Stomach (tissue), 4 donors: ENCODE measurements around the gene ZFP42.

Experiments used
- CTCF ChIP-seq, 7 experiments: fragments of 450-650 bp in 4 of 7; fragments of 200-600 bp in 3 of 7; sonication (generic) in 3 of 7; IDR thresholded peaks; one replicate each; pipeline ENCODE4 v1.5.1; 2016 to 2019; ENCODE audit warnings: antibody characterized with exemption in 7 of 7, control low read depth in 2 of 7, mild to moderate bottlenecking in 1 of 7
- EP300 ChIP-seq: sonication (generic); formaldehyde crosslinking; IDR thresholded peaks from one replicate; pipeline ENCODE4 v1.6.1; 2017; ENCODE audit warnings: antibody characterized with exemption
- POLR2A ChIP-seq, 4 donors: fragments of 450-650 bp; IDR thresholded peaks; one replicate each; pipeline ENCODE4 v1.6.1; 2016; ENCODE audit warnings: antibody characterized with exemption in 4 of 4, control low read depth in 2 of 4, mild to moderate bottlenecking in 1 of 4, moderate library complexity in 1 of 4
- POLR2AphosphoS5 ChIP-seq, 3 donors: sonication (generic); formaldehyde crosslinking; IDR thresholded peaks; one replicate each; pipeline ENCODE4 v1.6.1; 2016; ENCODE audit warnings: antibody characterized with exemption in 3 of 3

- TF ChIP-seq CTCF (IDR thresholded peaks at IDR 0.05), result no peak
- TF ChIP-seq EP300, result no peak
- no peak for TF ChIP-seq POLR2AphosphoS5 (IDR thresholded peaks at IDR 0.05)
- TF ChIP-seq POLR2A (IDR thresholded peaks at IDR 0.05), result no peak
These were observed 7.2 kb downstream of the ZFP42 start for GRCh38 chr4:188002751-188003150.
